Central memory CD8-positive, alpha-beta T cell (primary cell): Measurements from ENCODE around the gene DLG4.

Source experiments
- ATAC-seq: fragments of 150-1000 bp; cut with Tn5 transposase; replicated peaks from 2 replicates; pipeline ENCODE4 v1.10.0; 2022; ENCODE audit warnings: mild to moderate bottlenecking, moderate FRiP score, moderate number of reproducible peaks; ENCODE audit not compliant: poor library complexity, severe bottlenecking; ENCODE audit errors: extremely low read depth
- DNase-seq, 2 donors: peaks; one replicate each; pipeline ENCODE4 v3.0.0; 2021; ENCODE audit warnings: low spot score in 2 of 2
- H3K27ac Mint-ChIP-seq: one replicate; pipeline ENCODE4 v1.8.0; 2022; ENCODE audit warnings: low read depth, mild to moderate bottlenecking, moderate library complexity, mixed read lengths
- H3K27me3 Mint-ChIP-seq: one replicate; pipeline ENCODE4 v1.8.0; 2022; ENCODE audit warnings: mixed read lengths
- H3K36me3 Mint-ChIP-seq: one replicate; pipeline ENCODE4 v1.8.0; 2022; ENCODE audit warnings: mild to moderate bottlenecking, moderate library complexity, mixed read lengths; ENCODE audit not compliant: insufficient read depth
- H3K4me1 Mint-ChIP-seq: one replicate; pipeline ENCODE4 v1.8.0; 2022; ENCODE audit warnings: mixed read lengths
- H3K4me3 Mint-ChIP-seq: one replicate; pipeline ENCODE4 v1.8.0; 2022; ENCODE audit warnings: mild to moderate bottlenecking, moderate library complexity, mixed read lengths
- H3K9me3 Mint-ChIP-seq: one replicate; pipeline ENCODE4 v1.8.0; 2022; ENCODE audit warnings: mixed read lengths

Gene DLG4

GRCh38 chr17:7234083-7234951 lies 14.7 kb upstream of the DLG4 start, which contains the start of gene DVL2:
Gene DVL2, minus strand, starts transcription at chr17:7234517. Its CDS starts 255 bp downstream, at chr17:7234262.
- DNase-seq (peak; percentile 88 to 89), ATAC-seq (peak; percentile 63)
- peak within 1 kb of the TSS; percentile 89 for H3K27ac Mint-ChIP-seq
- peaks cover 28% of the 10 kb centered on the region for H3K36me3 Mint-ChIP-seq
- H3K4me3 Mint-ChIP-seq = peak within 1 kb of the TSS; percentile 88
- no peaks in the 10 kb centered on the region for H3K27me3 Mint-ChIP-seq
- H3K4me1 Mint-ChIP-seq = peaks cover 59% of the 10 kb centered on the region
- no peaks in the 10 kb centered on the region for H3K9me3 Mint-ChIP-seq

- H3K4me3 Mint-ChIP-seq = peak overlapping the region; percentile 88
- no peaks in the 10 kb centered on the region for H3K27me3 Mint-ChIP-seq
- ATAC-seq = no peak
- H3K9me3 Mint-ChIP-seq = no peaks in the 10 kb centered on the region
- DNase-seq = no peak
- peaks cover 25% of the 10 kb centered on the region for H3K36me3 Mint-ChIP-seq
- H3K4me1 Mint-ChIP-seq = peaks cover 59% of the 10 kb centered on the region
- peak overlapping the region; percentile 89 for H3K27ac Mint-ChIP-seq
These were observed 14.1 kb upstream of the DLG4 start for GRCh38 chr17:7233701-7234082.

GRCh38 chr17:7232114-7232513 lies 12.5 kb upstream of the DLG4 start:
- no peak for ATAC-seq
- peaks cover 54% of the 10 kb centered on the region for H3K4me1 Mint-ChIP-seq
- H3K4me3 Mint-ChIP-seq = peak overlapping the region; percentile 88
- peaks cover 26% of the 10 kb centered on the region for H3K36me3 Mint-ChIP-seq
- H3K27me3 Mint-ChIP-seq = no peaks in the 10 kb centered on the region
- H3K9me3 Mint-ChIP-seq = no peaks in the 10 kb centered on the region
- H3K27ac Mint-ChIP-seq = no peak overlapping the region
- DNase-seq = no peak

- no peaks in the 10 kb centered on the region for H3K27me3 Mint-ChIP-seq
- peaks cover 33% of the 10 kb centered on the region for H3K4me1 Mint-ChIP-seq
- peaks cover 17% of the 10 kb centered on the region for H3K36me3 Mint-ChIP-seq
- no peaks in the 10 kb centered on the region for H3K9me3 Mint-ChIP-seq
- H3K4me3 Mint-ChIP-seq = no peak overlapping the region
- no peak for DNase-seq
- no peak overlapping the region for H3K27ac Mint-ChIP-seq
- ATAC-seq = no peak
These were observed 9.9 kb upstream of the DLG4 start for GRCh38 chr17:7229504-7229903.

- Mint-ChIP-seq H3K27ac (no peak overlapping the region), H3K4me1 (peaks cover 27% of the 10 kb centered on the region), H3K27me3 (no peaks in the 10 kb centered on the region), H3K36me3 (peaks cover 13% of the 10 kb centered on the region), H3K4me3 (no peak overlapping the region), H3K9me3 (no peaks in the 10 kb centered on the region)
- no peak for ATAC-seq
- no peak for DNase-seq
These were observed 9.3 kb upstream of the DLG4 start for GRCh38 chr17:7228920-7229319.

GRCh38 chr17:7226721-7227710 lies 7.4 kb upstream of the DLG4 start:
- H3K36me3 Mint-ChIP-seq = peaks cover 13% of the 10 kb centered on the region
- H3K9me3 Mint-ChIP-seq = no peaks in the 10 kb centered on the region
- H3K4me1 Mint-ChIP-seq = peaks cover 10% of the 10 kb centered on the region
- no peak overlapping the region for H3K4me3 Mint-ChIP-seq
- DNase-seq (no peak), ATAC-seq (no peak)
- no peaks in the 10 kb centered on the region for H3K27me3 Mint-ChIP-seq
- H3K27ac Mint-ChIP-seq = peak overlapping the region; percentile 41

- Mint-ChIP-seq H3K27me3 (no peaks in the 10 kb centered on the region), H3K4me3 (no peak overlapping the region), H3K9me3 (no peaks in the 10 kb centered on the region), H3K36me3 (peaks cover 14% of the 10 kb centered on the region), H3K4me1 (peaks cover 11% of the 10 kb centered on the region), H3K27ac (peak overlapping the region; percentile 41)
- DNase-seq = no peak
- ATAC-seq = no peak
These were observed 6.2 kb upstream of the DLG4 start for GRCh38 chr17:7225711-7226331.

- Mint-ChIP-seq H3K4me1 (peaks cover 18% of the 10 kb centered on the region), H3K36me3 (peaks cover 10% of the 10 kb centered on the region), H3K4me3 (no peak overlapping the region), H3K9me3 (no peaks in the 10 kb centered on the region), H3K27me3 (no peaks in the 10 kb centered on the region), H3K27ac (no peak overlapping the region)
- ATAC-seq = no peak
- DNase-seq = no peak
These were observed 5.0 kb upstream of the DLG4 start for GRCh38 chr17:7224661-7225111.

- DNase-seq (no peak), ATAC-seq (no peak)
- peaks cover 24% of the 10 kb centered on the region for H3K4me1 Mint-ChIP-seq
- H3K9me3 Mint-ChIP-seq = no peaks in the 10 kb centered on the region
- H3K4me3 Mint-ChIP-seq = no peak overlapping the region
- peaks cover 10% of the 10 kb centered on the region for H3K36me3 Mint-ChIP-seq
- H3K27ac Mint-ChIP-seq = no peak overlapping the region
- no peaks in the 10 kb centered on the region for H3K27me3 Mint-ChIP-seq
These were observed 4.5 kb upstream of the DLG4 start for GRCh38 chr17:7224110-7224509.

GRCh38 chr17:7223375-7223774 lies 3.7 kb upstream of the DLG4 start:
- no peak overlapping the region for H3K4me3 Mint-ChIP-seq
- H3K27me3 Mint-ChIP-seq = no peaks in the 10 kb centered on the region
- no peak for DNase-seq
- peaks cover 29% of the 10 kb centered on the region for H3K4me1 Mint-ChIP-seq
- no peak for ATAC-seq
- no peaks in the 10 kb centered on the region for H3K9me3 Mint-ChIP-seq
- H3K36me3 Mint-ChIP-seq = peaks cover 8% of the 10 kb centered on the region
- no peak overlapping the region for H3K27ac Mint-ChIP-seq

GRCh38 chr17:7222972-7223292 lies 3.3 kb upstream of the DLG4 start:
- peaks cover 6% of the 10 kb centered on the region for H3K36me3 Mint-ChIP-seq
- no peak overlapping the region for H3K4me3 Mint-ChIP-seq
- no peak for ATAC-seq
- H3K27ac Mint-ChIP-seq = no peak overlapping the region
- no peaks in the 10 kb centered on the region for H3K9me3 Mint-ChIP-seq
- no peak for DNase-seq
- H3K4me1 Mint-ChIP-seq = peaks cover 29% of the 10 kb centered on the region
- no peaks in the 10 kb centered on the region for H3K27me3 Mint-ChIP-seq
